Sigmoid colon (tissue), 7 donors: Measurements from ENCODE around the gene ALDH6A1. TPM values are rescaled to one million over a fixed set of nuclear protein-coding genes. Genes with fewer than 3 reads are reported as not detected.

Experiments
- DNase-seq: peaks from one replicate; pipeline ENCODE4 v3.0.0-alpha.2; 2019
- H3K27ac ChIP-seq, 4 donors: fragments of 200-600 bp; sonication (generic); one replicate each; pipeline ENCODE4 v1.5.1; 2016 to 2019; ENCODE audit warnings: mild to moderate bottlenecking in 1 of 4
- H3K27me3 ChIP-seq, 3 donors: fragments of 200-600 bp; sonication (generic); one replicate each; pipeline ENCODE4 v1.5.1; 2019; ENCODE audit warnings: mild to moderate bottlenecking in 1 of 3
- H3K36me3 ChIP-seq, 4 donors: fragments of 200-600 bp; sonication (generic); one replicate each; pipeline ENCODE4 v1.5.1; 2016 to 2019
- H3K4me1 ChIP-seq, 4 donors: fragments of 200-600 bp; sonication (generic); one replicate each; pipeline ENCODE4 v1.5.1; 2017 to 2019
- H3K4me3 ChIP-seq, 4 donors: fragments of 200-600 bp; sonication (generic); one replicate each; pipeline ENCODE4 v1.5.1; 2017 to 2019; ENCODE audit warnings: mild to moderate bottlenecking in 2 of 4, moderate library complexity in 1 of 4
- H3K9me3 ChIP-seq, 4 donors: fragments of 200-600 bp in 3 of 4; sonication (generic) in 3 of 4; one replicate each; pipeline versions ENCODE4 v1.5.1 to v1.6.1; 2013 to 2019
- EP300 ChIP-seq, 4 donors: sonication (generic); formaldehyde crosslinking; IDR thresholded peaks; one replicate each; pipeline ENCODE4 v1.6.1; 2017; ENCODE audit warnings: antibody characterized with exemption in 4 of 4
- POLR2A ChIP-seq, 2 donors: fragments of 450-650 bp; IDR thresholded peaks; one replicate each; pipeline ENCODE4 v1.6.1; 2016; ENCODE audit warnings: antibody characterized with exemption in 2 of 2, mild to moderate bottlenecking in 2 of 2, moderate library complexity in 2 of 2
- POLR2AphosphoS5 ChIP-seq, 4 donors: sonication (generic); formaldehyde crosslinking; IDR thresholded peaks; one replicate each; pipeline ENCODE4 v1.6.1; 2017; ENCODE audit warnings: antibody characterized with exemption in 4 of 4
- WGBS, 2 donors: extraction: QIAGEN DNeasy Blood & Tissue Kit; methylation state at CpG; one replicate each; pipeline ENCODE4 v1.1.7; 2013; 5-methylcytosine and 5-hydroxymethylcytosine counted together
- intact Hi-C: fragments of 100-400 bp; cut with DNase I; formaldehyde crosslinking; loops from one replicate; pipeline ENCODE4 v1.15.1; 2023
- polyA plus RNA-seq, 3 donors: library from polyadenylated mRNA; stranded (reverse); fragments of 200-250 nt; gene quantifications; one replicate each; pipeline ENCODE4 v1.2.3, GENCODE V29; 2013
- total RNA-seq, 4 donors: library from RNA; depleted of rRNA; stranded (reverse); fragments of >200 nt; gene quantifications; one replicate each; pipeline ENCODE4 v1.1.0, GENCODE V29; 2016
- TF ChIP-seq, protein P1 (sequence below), 4 experiments: fragments of 450-650 bp in 3 of 4; fragments of 200-600 bp in 1 of 4; IDR thresholded peaks; one replicate each; pipeline ENCODE4 v1.5.1; 2016 to 2019; ENCODE audit warnings: antibody characterized with exemption in 4 of 4, mild to moderate bottlenecking in 3 of 4, moderate library complexity in 2 of 4
- donor health status: healthy with polysubstance abuse.
- donor health status: Bipolar disorder and iron deficiency.
- donor health status: healthy.

Gene ALDH6A1
- total and polyA plus RNA-seq, 7 donors = 9.6 to 33.5 (median 19.9) TPM

DNA sequence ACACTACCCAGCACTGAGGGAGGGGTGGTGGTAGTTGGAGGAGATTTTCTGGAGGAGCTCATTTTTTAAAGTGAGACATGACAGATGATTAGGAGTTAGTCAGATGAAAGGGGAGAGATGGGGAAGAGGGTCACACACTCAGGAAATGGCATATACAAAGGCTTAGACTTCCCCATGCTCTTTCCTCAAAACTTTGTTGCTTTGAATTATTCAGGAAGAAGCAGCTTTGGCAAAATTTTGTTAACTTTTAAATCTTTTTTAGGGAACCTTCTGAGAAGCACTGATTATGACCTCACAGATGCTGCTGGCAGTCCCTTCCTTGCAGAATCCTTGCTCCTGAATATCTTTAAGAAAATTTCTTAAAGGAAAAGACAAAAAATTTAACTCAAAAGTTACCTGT is 19.8 kb downstream of the ALDH6A1 start:
- Histone ChIP-seq H3K27me3 (no peaks in the 10 kb centered on the region), H3K4me3 (no peak overlapping the region), H3K27ac (no peak overlapping the region), H3K4me1 (no peaks in the 10 kb centered on the region), H3K9me3 (no peaks in the 10 kb centered on the region), H3K36me3 (peaks cover 6 to 97% (median 34%) of the 10 kb centered on the region in 4 donors)
- intact Hi-C loops = no loop called here
- DNase-seq = no peak
- TF ChIP-seq, protein P1, sequence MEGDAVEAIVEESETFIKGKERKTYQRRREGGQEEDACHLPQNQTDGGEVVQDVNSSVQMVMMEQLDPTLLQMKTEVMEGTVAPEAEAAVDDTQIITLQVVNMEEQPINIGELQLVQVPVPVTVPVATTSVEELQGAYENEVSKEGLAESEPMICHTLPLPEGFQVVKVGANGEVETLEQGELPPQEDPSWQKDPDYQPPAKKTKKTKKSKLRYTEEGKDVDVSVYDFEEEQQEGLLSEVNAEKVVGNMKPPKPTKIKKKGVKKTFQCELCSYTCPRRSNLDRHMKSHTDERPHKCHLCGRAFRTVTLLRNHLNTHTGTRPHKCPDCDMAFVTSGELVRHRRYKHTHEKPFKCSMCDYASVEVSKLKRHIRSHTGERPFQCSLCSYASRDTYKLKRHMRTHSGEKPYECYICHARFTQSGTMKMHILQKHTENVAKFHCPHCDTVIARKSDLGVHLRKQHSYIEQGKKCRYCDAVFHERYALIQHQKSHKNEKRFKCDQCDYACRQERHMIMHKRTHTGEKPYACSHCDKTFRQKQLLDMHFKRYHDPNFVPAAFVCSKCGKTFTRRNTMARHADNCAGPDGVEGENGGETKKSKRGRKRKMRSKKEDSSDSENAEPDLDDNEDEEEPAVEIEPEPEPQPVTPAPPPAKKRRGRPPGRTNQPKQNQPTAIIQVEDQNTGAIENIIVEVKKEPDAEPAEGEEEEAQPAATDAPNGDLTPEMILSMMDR (IDR thresholded peaks at IDR 0.05) = no peak
- no peak for TF ChIP-seq POLR2A (IDR thresholded peaks at IDR 0.05)
- no peak for TF ChIP-seq EP300 (IDR thresholded peaks at IDR 0.05)
- no peak for TF ChIP-seq POLR2AphosphoS5 (IDR thresholded peaks at IDR 0.05)

DNA sequence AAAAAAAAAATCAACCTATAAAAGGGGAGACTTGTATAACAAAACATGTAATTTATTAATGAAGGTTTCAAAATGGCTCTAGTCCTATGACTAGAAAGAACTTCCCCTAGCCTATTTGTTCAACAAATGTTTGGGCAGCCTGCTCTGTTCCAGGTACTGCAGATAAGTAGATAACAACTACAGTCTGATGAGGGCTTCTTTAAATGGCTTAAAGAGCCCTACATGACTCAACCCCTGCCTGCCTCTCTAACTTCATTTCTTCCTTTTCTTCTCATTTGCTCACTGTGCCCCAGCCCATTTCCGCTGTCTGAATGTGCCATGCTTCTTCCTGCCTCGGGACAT is 21.5 kb downstream of the ALDH6A1 start:
- Histone ChIP-seq H3K27me3 (no peaks in the 10 kb centered on the region), H3K36me3 (peaks cover 6 to 100% (median 40%) of the 10 kb centered on the region in 4 donors), H3K4me1 (no peaks in the 10 kb centered on the region), H3K4me3 (no peak overlapping the region), H3K27ac (no peak overlapping the region), H3K9me3 (no peaks in the 10 kb centered on the region)
- 90 to 91% methylated on average over 2 of the region's 2 CpGs for WGBS, 2 donors
- no peak for DNase-seq
- TF ChIP-seq EP300 (IDR thresholded peaks at IDR 0.05) = no peak
- no peak for TF ChIP-seq POLR2AphosphoS5 (IDR thresholded peaks at IDR 0.05)
- intact Hi-C loops = no loop called here

DNA sequence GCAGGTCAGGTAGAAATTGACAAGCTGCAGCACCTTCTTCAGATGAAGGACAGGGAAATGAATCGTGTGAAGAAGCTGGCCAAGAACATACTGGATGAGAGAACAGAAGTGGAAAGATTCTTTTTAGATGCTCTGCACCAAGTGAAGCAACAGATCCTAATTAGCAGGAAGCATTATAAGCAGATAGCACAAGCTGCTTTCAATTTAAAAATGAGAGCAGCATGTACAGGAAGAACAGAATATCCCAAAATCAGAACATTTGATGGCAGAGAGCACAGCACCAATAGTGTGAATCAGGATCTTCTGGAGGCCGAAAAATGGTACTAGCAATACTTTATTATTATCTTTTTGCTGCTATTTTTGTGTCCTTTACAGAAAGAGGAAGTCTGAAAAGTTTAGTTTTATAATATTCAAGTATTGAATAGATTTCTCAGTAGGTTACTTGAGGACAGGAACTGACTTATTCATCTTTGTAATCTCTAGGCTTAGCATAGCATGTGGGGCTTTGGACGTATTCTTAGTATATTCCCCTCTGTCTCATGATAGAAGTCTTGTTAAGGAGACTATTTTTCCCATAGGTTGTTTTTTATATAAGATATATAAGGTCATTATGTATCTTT is 34.3 kb downstream of the ALDH6A1 start:
- Histone ChIP-seq H3K27ac (no peak overlapping the region), H3K9me3 (no peaks in the 10 kb centered on the region), H3K27me3 (no peaks in the 10 kb centered on the region), H3K36me3 (peaks cover 0 to 24% (median 0%) of the 10 kb centered on the region in 4 donors), H3K4me3 (no peak overlapping the region), H3K4me1 (no peaks in the 10 kb centered on the region)
- no peak for TF ChIP-seq POLR2A (IDR thresholded peaks at IDR 0.05)
- no peak for TF ChIP-seq EP300 (IDR thresholded peaks at IDR 0.05)
- TF ChIP-seq, protein P1 (IDR thresholded peaks at IDR 0.05) = no peak
- no peak for TF ChIP-seq POLR2AphosphoS5 (IDR thresholded peaks at IDR 0.05)
- no peak for DNase-seq
- intact Hi-C loops = no loop called here
- 65 to 84% methylated on average over 3 of the region's 3 CpGs for WGBS, 2 donors

DNA sequence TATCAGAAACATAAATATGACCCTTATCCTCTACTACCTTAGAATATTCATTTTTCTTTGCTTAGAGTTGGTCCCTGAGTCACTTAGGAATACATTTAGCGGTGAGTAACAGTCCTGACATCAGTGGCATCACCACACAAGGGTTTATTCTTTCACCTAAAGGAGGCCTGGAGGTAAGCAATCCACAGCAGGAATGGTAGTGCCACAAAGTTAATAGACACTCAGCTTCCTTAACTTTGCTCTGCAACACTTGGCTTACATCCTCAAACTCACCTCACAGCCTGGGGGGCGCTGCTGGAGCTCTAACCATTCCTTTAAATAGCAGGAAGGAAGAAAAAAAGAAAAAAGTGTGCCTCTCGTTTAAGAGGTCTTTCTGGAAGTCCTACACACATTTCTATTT is 36.0 kb downstream of the ALDH6A1 start:
- H3K36me3 ChIP-seq = peaks cover 0 to 24% (median 0%) of the 10 kb centered on the region in 4 donors
- H3K27ac ChIP-seq = no peak overlapping the region
- TF ChIP-seq, protein P1 (IDR thresholded peaks at IDR 0.05) = no peak
- TF ChIP-seq EP300 (IDR thresholded peaks at IDR 0.05) = no peak
- TF ChIP-seq POLR2A (IDR thresholded peaks at IDR 0.05) = no peak
- TF ChIP-seq POLR2AphosphoS5 (IDR thresholded peaks at IDR 0.05) = no peak
- H3K4me1 ChIP-seq = no peaks in the 10 kb centered on the region
- no peaks in the 10 kb centered on the region for H3K9me3 ChIP-seq
- 47 to 61% methylated on average over 3 of the region's 3 CpGs for WGBS, 2 donors
- no peak for DNase-seq
- H3K27me3 ChIP-seq = no peaks in the 10 kb centered on the region
- no peak overlapping the region for H3K4me3 ChIP-seq
- intact Hi-C loops = no loop called here

DNA sequence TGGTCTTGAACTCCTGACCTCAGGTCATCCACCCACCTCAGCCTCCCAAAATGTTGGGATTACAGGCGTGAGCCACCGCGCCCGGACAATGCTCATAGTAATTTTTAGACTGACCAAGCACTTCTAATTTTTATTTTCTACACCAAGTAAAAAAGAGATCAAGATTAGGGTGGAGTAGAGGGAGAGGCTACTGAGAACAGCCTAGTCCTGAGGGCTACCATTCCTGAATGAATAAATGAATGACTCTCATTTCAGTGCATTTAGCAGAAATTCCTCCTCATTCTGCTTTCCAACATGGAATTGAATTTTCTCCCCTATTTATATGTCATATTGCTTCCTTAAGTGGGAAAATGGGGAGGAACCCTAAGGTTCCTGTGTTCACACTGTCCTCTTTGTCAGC is 38.7 kb downstream of the ALDH6A1 start:
- H3K36me3 ChIP-seq = peaks cover 0 to 36% (median 0%) of the 10 kb centered on the region in 4 donors
- 98 to 99% methylated on average over 4 of the region's 4 CpGs for WGBS, 2 donors
- no peaks in the 10 kb centered on the region for H3K4me1 ChIP-seq
- no peak overlapping the region for H3K4me3 ChIP-seq
- DNase-seq = no peak
- no peak overlapping the region for H3K27ac ChIP-seq
- no peaks in the 10 kb centered on the region for H3K9me3 ChIP-seq
- no peaks in the 10 kb centered on the region for H3K27me3 ChIP-seq
- intact Hi-C loops = no loop called here
- no peak for TF ChIP-seq EP300 (IDR thresholded peaks at IDR 0.05)
- TF ChIP-seq POLR2AphosphoS5 (IDR thresholded peaks at IDR 0.05) = no peak

DNA sequence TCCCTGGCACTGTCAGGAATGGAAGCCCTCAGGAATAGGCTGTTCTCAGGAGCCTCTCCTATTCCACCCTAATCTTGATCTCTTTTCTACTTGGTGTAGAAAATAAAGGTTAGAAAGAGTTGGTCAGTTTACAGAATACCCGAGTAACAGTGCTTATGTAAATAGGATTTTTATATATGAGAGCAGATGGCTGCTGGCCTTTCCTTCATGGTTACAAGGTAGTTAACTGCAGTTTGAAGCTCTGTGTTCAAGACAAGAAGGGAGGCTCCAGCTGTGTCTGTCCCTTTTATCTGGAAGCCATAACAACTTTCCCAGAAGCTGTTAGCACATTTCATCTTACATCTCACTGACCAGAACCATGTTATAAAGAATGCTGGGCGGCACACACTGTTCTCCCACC is 42.0 kb downstream of the ALDH6A1 start:
- no peak overlapping the region for H3K4me3 ChIP-seq
- 30 to 73% methylated on average over 2 of the region's 2 CpGs for WGBS, 2 donors

More for the DNA sequence above, 42.0 kb downstream of the ALDH6A1 start:
- TF ChIP-seq, protein P1 (IDR thresholded peaks at IDR 0.05) = no peak
- no peak for TF ChIP-seq EP300 (IDR thresholded peaks at IDR 0.05)
- TF ChIP-seq POLR2A (IDR thresholded peaks at IDR 0.05) = no peak
- no peak for TF ChIP-seq POLR2AphosphoS5 (IDR thresholded peaks at IDR 0.05)
- intact Hi-C loops = no loop called here
- no peak for DNase-seq
- peaks cover 0 to 25% (median 0%) of the 10 kb centered on the region in 4 donors for H3K36me3 ChIP-seq
- H3K4me1 ChIP-seq = no peaks in the 10 kb centered on the region
- no peaks in the 10 kb centered on the region for H3K27me3 ChIP-seq
- no peak overlapping the region for H3K27ac ChIP-seq
- no peaks in the 10 kb centered on the region for H3K9me3 ChIP-seq
